Activated CD4-positive, alpha-beta memory T cell treated with anti-CD3 and anti-CD28 coated beads, Interleukin-2, amount 10 ng/mL, durations not matched to agents 7 days and 5 days (primary cell): ENCODE data around the gene IER5. TPM values are rescaled to one million over a fixed set of nuclear protein-coding genes. Genes with fewer than 3 reads are reported as not detected.

Source experiments
- CTCF ChIA-PET: fragments of 350-600 bp; sonication (Branson Sonifier 250); formaldehyde crosslinking; loops from one replicate; lab custom pipeline; 2021; ENCODE audit warnings: antibody characterized with exemption, inconsistent platforms; lab: Charles Lee
- POLR2A ChIA-PET: fragments of 350-600 bp; sonication (Branson Sonifier 250); formaldehyde crosslinking; loops from one replicate; lab custom pipeline; 2021; ENCODE audit warnings: antibody characterized with exemption; lab: Charles Lee
- DNase-seq: peaks from one replicate; pipeline ENCODE4 v3.0.0-alpha.2; 2020
- H3K27ac Mint-ChIP-seq: one replicate; pipeline ENCODE4 v1.8.0; 2021; ENCODE audit warnings: mild to moderate bottlenecking, mixed read lengths
- H3K27me3 Mint-ChIP-seq: one replicate; pipeline ENCODE4 v1.8.0; 2021; ENCODE audit warnings: mixed read lengths
- H3K36me3 Mint-ChIP-seq: one replicate; pipeline ENCODE4 v1.8.0; 2021; ENCODE audit warnings: low read depth, mixed read lengths
- H3K4me1 Mint-ChIP-seq: one replicate; pipeline ENCODE4 v1.8.0; 2021; ENCODE audit warnings: mixed read lengths
- H3K4me3 Mint-ChIP-seq: one replicate; pipeline ENCODE4 v1.8.0; 2021; ENCODE audit warnings: mild to moderate bottlenecking, mixed read lengths
- H3K9me3 Mint-ChIP-seq: one replicate; pipeline ENCODE4 v1.8.0; 2021; ENCODE audit warnings: mixed read lengths
- total RNA-seq, 2 experiments: library from RNA; stranded (reverse); gene quantifications; one replicate each; pipeline ENCODE4 v1.2.3, GENCODE V29; 2021

IER5 gene
- total RNA-seq, 2 experiments from 2014 or later = 41.6 to 43.9 TPM

- DNase-seq = no peak
- peaks cover 71% of the 10 kb centered on the region for H3K4me1 Mint-ChIP-seq
- peak overlapping the region; percentile 69 for H3K27ac Mint-ChIP-seq
- H3K36me3 Mint-ChIP-seq = no peaks in the 10 kb centered on the region
- H3K27me3 Mint-ChIP-seq = peaks cover 17% of the 10 kb centered on the region
- no peaks in the 10 kb centered on the region for H3K9me3 Mint-ChIP-seq
- ChIA-PET CTCF (interaction anchor here (0.5 to 8.1 kb wide), 18 partner anchors 9 to 512 kb away, joined by 3 to 149 read pairs (median 20); partner anchors contain the start of genes IER5, MR1 and STX6), POLR2A (interaction anchor here (0.6 to 13.6 kb wide), 18 partner anchors 9 to 638 kb away, joined by 3 to 322 read pairs (median 13); partner anchors contain the start of genes ACBD6, IER5, MR1 and STX6)
- no peak overlapping the region for H3K4me3 Mint-ChIP-seq
These were observed 52.4 kb downstream of the IER5 start for GRCh38 chr1:181140891-181141290.

DNA sequence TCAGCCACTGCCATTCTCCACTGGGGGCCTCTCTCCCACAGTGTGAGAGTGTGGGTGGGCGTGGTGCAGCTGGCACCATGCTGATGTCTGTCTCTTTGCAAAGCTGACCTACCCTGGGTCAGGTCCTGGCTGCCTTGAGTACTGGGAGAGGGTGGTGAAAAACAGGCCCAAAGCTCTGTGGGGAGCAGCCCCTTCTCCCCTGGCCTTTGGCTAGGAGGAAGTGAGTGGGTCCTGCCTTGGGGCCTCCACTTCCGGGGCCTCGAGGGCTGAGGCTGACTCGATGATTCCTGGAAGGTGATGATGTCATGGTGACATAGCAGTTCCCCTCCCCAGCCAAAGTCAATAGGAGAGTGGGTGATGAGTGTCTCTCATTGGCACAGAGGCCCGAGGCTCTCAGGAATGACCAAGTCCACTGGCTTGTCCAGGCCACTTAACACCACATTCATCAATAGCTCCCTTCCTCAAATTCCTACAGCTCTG, 53.0 kb downstream of the IER5 start:
- Mint-ChIP-seq H3K4me1 (peaks cover 65% of the 10 kb centered on the region), H3K4me3 (peak overlapping the region; percentile 11), H3K27ac (peak overlapping the region; percentile 69), H3K9me3 (no peaks in the 10 kb centered on the region), H3K27me3 (peaks cover 18% of the 10 kb centered on the region), H3K36me3 (no peaks in the 10 kb centered on the region)
- DNase-seq = peak; percentile 77
- POLR2A ChIA-PET = interaction anchor here (0.6 to 13.6 kb wide), 20 partner anchors 8 to 639 kb away, joined by 3 to 322 read pairs (median 11); partner anchors contain the start of genes ACBD6, IER5, MR1 and STX6
- CTCF ChIA-PET = interaction anchor here (0.5 to 8.1 kb wide), 34 partner anchors 9 to 625 kb away, joined by 3 to 149 read pairs (median 9); partner anchors contain the start of genes IER5, MR1 and STX6

Other genes starting within 250 kb of the IER5 start
- gene KIAA1614, start 175.8 kb upstream of the IER5 start, total RNA-seq = under 1 TPM; 0.03 to 0.13 TPM
- 10 to 100 TPM; 20.6 to 21.0 TPM for gene STX6, start 65.8 kb upstream of the IER5 start, total RNA-seq
- gene MR1, start 54.7 kb upstream of the IER5 start, total RNA-seq = 10 to 100 TPM; 36.4 to 36.5 TPM